Measurements from ENCODE around the gene C16orf54.
A peak's percentile ranks its signal among the peaks of the same experiment; 100 is the strongest.

The C16orf54 gene

GRCh38 chr16:29790949-29791844 lies 45.4 kb upstream of the C16orf54 start:
- Histone ChIP-seq H3K4me3 (ENCODE audit: low read depth, low read length) (peak overlapping the region; percentile 93), H3K9me3 (ENCODE audit: control insufficient read depth, insufficient read depth, low read depth, low read length) (no peaks in the 10 kb centered on the region), H3K4me1 (ENCODE audit: control insufficient read depth, insufficient read depth, low read length) (0 out of 2 replicates have a peak, but pooled peaks cover 2% of the 10 kb centered on the region), H3K27ac (ENCODE audit: extremely low read depth, low read depth, low read length) (peak overlapping the region; percentile 90), H3K36me3 (ENCODE audit: control insufficient read depth in 2 of 2, insufficient read depth in 1 of 2, low read length in 2 of 2) (peaks cover 0 to 18% of the 10 kb centered on the region in 2 experiments; a peak in 1 of 3 replicates)
- CTCF ChIA-PET = interaction anchor here (0.6 to 3.5 kb wide), 8 partner anchors 12 to 745 kb away, joined by 3 to 28 read pairs (median 5); partner anchors contain the start of gene ZG16
- POLR2A ChIA-PET = interaction anchor here (0.8 to 2.7 kb wide), 14 partner anchors 9 to 182 kb away, joined by 3 to 31 read pairs (median 4); partner anchors contain the start of genes MAZ, PAGR1, PRRT2 and TAOK2
- no peak for TF ChIP-seq BCL11B (tag by site-specific recombination; IDR thresholded peaks at IDR 0.05; ENCODE audit: low read depth)
- TF ChIP-seq ZNF211 (tag by site-specific recombination; IDR thresholded peaks at IDR 0.05; ENCODE audit: low read depth) = no peak
- 0 out of 2 replicates have a peak, but pooled peaks have one; percentile 3 for TF ChIP-seq ZNF639 (tag by site-specific recombination; IDR thresholded peaks at IDR 0.05)
- no peak for TF ChIP-seq ZNF23 (tag by site-specific recombination; IDR thresholded peaks at IDR 0.05; ENCODE audit: borderline replicate concordance)
- peak; percentile 70 for TF ChIP-seq ZNF335 (tag by site-specific recombination; conservative IDR thresholded peaks at IDR 0.05)
- TF ChIP-seq YY1 (tag by site-specific recombination; IDR thresholded peaks at IDR 0.05) = no peak
- TF ChIP-seq ZNF513 (tag by site-specific recombination; IDR thresholded peaks at IDR 0.05) = peak; percentile 49; the same call in 1 of the 2 replicates
- peak; percentile 16; the same call in 1 of the 2 replicates for TF ChIP-seq ZNF398 (tag by site-specific recombination; IDR thresholded peaks at IDR 0.05)
- TF ChIP-seq ZNF248 (tag by site-specific recombination; IDR thresholded peaks at IDR 0.05) = no peak
- no peak for TF ChIP-seq ZNF677 (tag by site-specific recombination; IDR thresholded peaks at IDR 0.05)
- 0 out of 2 replicates have a peak, but pooled peaks have one; percentile 3 for TF ChIP-seq ZNF76 (tag by site-specific recombination; IDR thresholded peaks at IDR 0.05; ENCODE audit: borderline replicate concordance, low read depth)
- no peak for TF ChIP-seq ZFP69B (tag by site-specific recombination; IDR thresholded peaks at IDR 0.05)
- no peak for TF ChIP-seq ZFP3 (tag by site-specific recombination; IDR thresholded peaks at IDR 0.05; ENCODE audit: low read depth)
- no peak for TF ChIP-seq ZNF366 (tag by site-specific recombination; conservative IDR thresholded peaks at IDR 0.05)
- TF ChIP-seq ZNF404 (tag by site-specific recombination; IDR thresholded peaks at IDR 0.05) = no peak
- peak; percentile 46; the same call in 1 of the 2 replicates for TF ChIP-seq HOXD13 (CRISPR knock-in tag; IDR thresholded peaks at IDR 0.05; ENCODE audit: borderline replicate concordance)
- TF ChIP-seq ZNF24 (tag by site-specific recombination; IDR thresholded peaks at IDR 0.05) = peak; percentile 66
- TF ChIP-seq ZSCAN16 (tag by site-specific recombination; IDR thresholded peaks at IDR 0.05) = 0 out of 2 replicates have a peak, but pooled peaks have one; percentile 27
- no peak for TF ChIP-seq ZNF571 (tag by site-specific recombination; IDR thresholded peaks at IDR 0.05)
- TF ChIP-seq KLF17 (tag by site-specific recombination; IDR thresholded peaks at IDR 0.05) = peak; percentile 8; the same call in 1 of the 2 replicates
- 0 out of 2 replicates have a peak, but pooled peaks have one; percentile 13 for TF ChIP-seq REST (tag by site-specific recombination; IDR thresholded peaks at IDR 0.05)
- TF ChIP-seq SP3 (tag by site-specific recombination; IDR thresholded peaks at IDR 0.05) = peak; percentile 65; the same call in 1 of the 2 replicates
- no peak for TF ChIP-seq ZNF202 (tag by site-specific recombination; IDR thresholded peaks at IDR 0.05; ENCODE audit: borderline replicate concordance)
- TF ChIP-seq ZNF324 (tag by site-specific recombination; IDR thresholded peaks at IDR 0.05) = 0 out of 2 replicates have a peak, but pooled peaks have one; percentile 9
- no peak for TF ChIP-seq ZNF580 (tag by site-specific recombination; IDR thresholded peaks at IDR 0.05)
- no peak for TF ChIP-seq ZSCAN30 (tag by site-specific recombination; IDR thresholded peaks at IDR 0.05)
- no peak for TF ChIP-seq ZNF423 (tag by site-specific recombination; IDR thresholded peaks at IDR 0.05)

Data from HEK293 (cell line).